ENCODE measurements around the gene PKP4.

DNA sequence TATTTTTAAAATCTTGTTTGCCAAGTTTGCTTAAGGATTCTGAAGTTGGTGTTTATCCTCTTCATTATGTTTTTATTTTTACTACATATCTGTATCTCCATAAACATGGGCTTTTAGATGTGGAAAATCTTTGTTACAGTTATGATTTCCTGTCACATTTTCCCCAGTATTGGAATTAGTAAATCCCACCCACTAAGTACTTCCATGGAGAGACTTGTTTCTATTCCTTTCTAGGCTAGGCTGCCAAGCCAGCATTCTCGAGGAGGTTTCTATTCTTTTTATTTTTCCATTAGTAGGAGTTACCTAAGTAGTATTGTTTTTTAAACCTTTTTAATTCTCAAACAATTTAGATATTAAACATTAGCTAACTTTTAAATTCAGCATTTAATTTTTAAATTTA is 22.1 kb downstream of the PKP4 start:
- TF ChIP-seq POLR2AphosphoS5 (IDR thresholded peaks at IDR 0.05; ENCODE audit: low read depth, low read length) (no peak), SIN3A (IDR thresholded peaks at IDR 0.05; ENCODE audit: borderline replicate concordance, insufficient read depth, low read length) (no peak), TAF1 (IDR thresholded peaks at IDR 0.05; ENCODE audit: borderline replicate concordance, insufficient read depth, low read length) (no peak), FOXP2 (optimal IDR thresholded peaks at IDR 0.05; ENCODE audit: borderline replicate concordance, extremely low read depth, extremely low read length, insufficient read depth) (no peak)
- TF ChIP-seq, protein P1, sequence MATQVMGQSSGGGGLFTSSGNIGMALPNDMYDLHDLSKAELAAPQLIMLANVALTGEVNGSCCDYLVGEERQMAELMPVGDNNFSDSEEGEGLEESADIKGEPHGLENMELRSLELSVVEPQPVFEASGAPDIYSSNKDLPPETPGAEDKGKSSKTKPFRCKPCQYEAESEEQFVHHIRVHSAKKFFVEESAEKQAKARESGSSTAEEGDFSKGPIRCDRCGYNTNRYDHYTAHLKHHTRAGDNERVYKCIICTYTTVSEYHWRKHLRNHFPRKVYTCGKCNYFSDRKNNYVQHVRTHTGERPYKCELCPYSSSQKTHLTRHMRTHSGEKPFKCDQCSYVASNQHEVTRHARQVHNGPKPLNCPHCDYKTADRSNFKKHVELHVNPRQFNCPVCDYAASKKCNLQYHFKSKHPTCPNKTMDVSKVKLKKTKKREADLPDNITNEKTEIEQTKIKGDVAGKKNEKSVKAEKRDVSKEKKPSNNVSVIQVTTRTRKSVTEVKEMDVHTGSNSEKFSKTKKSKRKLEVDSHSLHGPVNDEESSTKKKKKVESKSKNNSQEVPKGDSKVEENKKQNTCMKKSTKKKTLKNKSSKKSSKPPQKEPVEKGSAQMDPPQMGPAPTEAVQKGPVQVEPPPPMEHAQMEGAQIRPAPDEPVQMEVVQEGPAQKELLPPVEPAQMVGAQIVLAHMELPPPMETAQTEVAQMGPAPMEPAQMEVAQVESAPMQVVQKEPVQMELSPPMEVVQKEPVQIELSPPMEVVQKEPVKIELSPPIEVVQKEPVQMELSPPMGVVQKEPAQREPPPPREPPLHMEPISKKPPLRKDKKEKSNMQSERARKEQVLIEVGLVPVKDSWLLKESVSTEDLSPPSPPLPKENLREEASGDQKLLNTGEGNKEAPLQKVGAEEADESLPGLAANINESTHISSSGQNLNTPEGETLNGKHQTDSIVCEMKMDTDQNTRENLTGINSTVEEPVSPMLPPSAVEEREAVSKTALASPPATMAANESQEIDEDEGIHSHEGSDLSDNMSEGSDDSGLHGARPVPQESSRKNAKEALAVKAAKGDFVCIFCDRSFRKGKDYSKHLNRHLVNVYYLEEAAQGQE (IDR thresholded peaks at IDR 0.05; ENCODE audit: insufficient read depth in 1 of 2, low read depth in 2 of 2, low read length in 2 of 2), result no peak
